Lung (tissue), 12 donors: ENCODE measurements around the gene DLG2. TPM values are rescaled to one million over a fixed set of nuclear protein-coding genes. Genes with fewer than 3 reads are reported as not detected.

Experiments
- ATAC-seq: fragments of 200-7000 bp; cut with Tn5 transposase; one replicate; pipeline ENCODE4 v1.9.1; 2020; ENCODE audit warnings: moderate number of reproducible peaks; ENCODE audit not compliant: insufficient read depth, low FRiP score
- DNase-seq, 3 donors: peaks; one replicate each; pipeline ENCODE4 v3.0.0-alpha.2; 2013 to 2017
- H3K27ac ChIP-seq, 2 donors: one replicate each; pipeline ENCODE4 v1.5.1; 2013; ENCODE audit warnings: mild to moderate bottlenecking in 2 of 2, moderate library complexity in 2 of 2, control low read depth in 1 of 2, inconsistent platforms in 1 of 2, low read depth in 1 of 2, low read length in 1 of 2
- H3K27me3 ChIP-seq, 3 donors: one replicate each; pipeline ENCODE4 v1.5.1; 2013; ENCODE audit warnings: low read length in 2 of 3; ENCODE audit not compliant: control insufficient read depth in 3 of 3, insufficient read depth in 3 of 3
- H3K36me3 ChIP-seq, 4 donors: one replicate each; pipeline ENCODE4 v1.5.1; 2013; ENCODE audit warnings: low read length in 4 of 4, mild to moderate bottlenecking in 1 of 4, moderate library complexity in 1 of 4; ENCODE audit not compliant: control insufficient read depth in 4 of 4, insufficient read depth in 4 of 4
- H3K4me1 ChIP-seq, 5 donors: one replicate each; pipeline ENCODE4 v1.5.1; 2013; ENCODE audit warnings: low read length in 5 of 5, mild to moderate bottlenecking in 2 of 5, moderate library complexity in 1 of 5; ENCODE audit not compliant: control insufficient read depth in 5 of 5, insufficient read depth in 5 of 5
- H3K4me3 ChIP-seq: one replicate; pipeline ENCODE4 v1.5.1; 2013; ENCODE audit warnings: mild to moderate bottlenecking, control low read depth, moderate library complexity
- H3K9ac ChIP-seq, 2 donors: one replicate each; pipeline ENCODE4 v1.5.1; 2013; ENCODE audit warnings: low read length in 2 of 2, control low read depth in 1 of 2; ENCODE audit not compliant: insufficient read depth in 1 of 2
- H3K9me3 ChIP-seq, 4 donors: one replicate each; pipeline ENCODE4 v1.5.1; 2013; ENCODE audit warnings: low read length in 3 of 4, mild to moderate bottlenecking in 1 of 4, moderate library complexity in 1 of 4; ENCODE audit not compliant: control insufficient read depth in 4 of 4, insufficient read depth in 3 of 4
- WGBS, 2 donors: extraction: QIAGEN DNeasy Blood & Tissue Kit; methylation state at CpG; one replicate each; pipeline ENCODE4 v1.1.7; 2013; 5-methylcytosine and 5-hydroxymethylcytosine counted together
- polyA plus RNA-seq, 2 donors: library from polyadenylated mRNA; stranded (reverse); fragments of 200-250 nt; gene quantifications; one replicate each; pipeline ENCODE4 v1.2.1, GENCODE V29; 2013
- total RNA-seq, 2 donors: library from RNA; depleted of rRNA in 1 of 2; stranded (reverse); fragments of >200 nt in 1 of 2; gene quantifications; one replicate each; pipeline ENCODE4 v1.2.1, GENCODE V29; 2014 to 2021
- TF ChIP-seq, protein P1 (sequence below): IDR thresholded peaks from 2 replicates; pipeline ENCODE4 v1.5.1; 2012; ENCODE audit warnings: mild to moderate bottlenecking; ENCODE audit errors: control extremely low read depth, extremely low read depth
- donor health status: control.
- donor health status: control.
- donor health status: Bipolar disorder and iron deficiency.
- donor health status: healthy.
- donor health status: DM: yes; HTN: yes; CAD: no.

DLG2 gene
- total and polyA plus RNA-seq, 4 donors: 0.32 to 24.1 (median 5.4) TPM

- TF ChIP-seq, protein P1, sequence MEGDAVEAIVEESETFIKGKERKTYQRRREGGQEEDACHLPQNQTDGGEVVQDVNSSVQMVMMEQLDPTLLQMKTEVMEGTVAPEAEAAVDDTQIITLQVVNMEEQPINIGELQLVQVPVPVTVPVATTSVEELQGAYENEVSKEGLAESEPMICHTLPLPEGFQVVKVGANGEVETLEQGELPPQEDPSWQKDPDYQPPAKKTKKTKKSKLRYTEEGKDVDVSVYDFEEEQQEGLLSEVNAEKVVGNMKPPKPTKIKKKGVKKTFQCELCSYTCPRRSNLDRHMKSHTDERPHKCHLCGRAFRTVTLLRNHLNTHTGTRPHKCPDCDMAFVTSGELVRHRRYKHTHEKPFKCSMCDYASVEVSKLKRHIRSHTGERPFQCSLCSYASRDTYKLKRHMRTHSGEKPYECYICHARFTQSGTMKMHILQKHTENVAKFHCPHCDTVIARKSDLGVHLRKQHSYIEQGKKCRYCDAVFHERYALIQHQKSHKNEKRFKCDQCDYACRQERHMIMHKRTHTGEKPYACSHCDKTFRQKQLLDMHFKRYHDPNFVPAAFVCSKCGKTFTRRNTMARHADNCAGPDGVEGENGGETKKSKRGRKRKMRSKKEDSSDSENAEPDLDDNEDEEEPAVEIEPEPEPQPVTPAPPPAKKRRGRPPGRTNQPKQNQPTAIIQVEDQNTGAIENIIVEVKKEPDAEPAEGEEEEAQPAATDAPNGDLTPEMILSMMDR: no peak
- no peak overlapping the region for H3K27ac ChIP-seq
- no peak for ATAC-seq
- 85 to 87% methylated on average over 5 of the region's 5 CpGs for WGBS, 2 donors
- no peaks in the 10 kb centered on the region for H3K4me1 ChIP-seq
- no peak for DNase-seq
- H3K9ac ChIP-seq: no peak overlapping the region
- H3K36me3 ChIP-seq: no peaks in the 10 kb centered on the region
- no peaks in the 10 kb centered on the region for H3K27me3 ChIP-seq
- no peaks in the 10 kb centered on the region for H3K9me3 ChIP-seq
- H3K4me3 ChIP-seq: no peak overlapping the region
Observed at GRCh38 chr11:83601914-83602527, 2025.1 kb downstream of the DLG2 start.

DNA sequence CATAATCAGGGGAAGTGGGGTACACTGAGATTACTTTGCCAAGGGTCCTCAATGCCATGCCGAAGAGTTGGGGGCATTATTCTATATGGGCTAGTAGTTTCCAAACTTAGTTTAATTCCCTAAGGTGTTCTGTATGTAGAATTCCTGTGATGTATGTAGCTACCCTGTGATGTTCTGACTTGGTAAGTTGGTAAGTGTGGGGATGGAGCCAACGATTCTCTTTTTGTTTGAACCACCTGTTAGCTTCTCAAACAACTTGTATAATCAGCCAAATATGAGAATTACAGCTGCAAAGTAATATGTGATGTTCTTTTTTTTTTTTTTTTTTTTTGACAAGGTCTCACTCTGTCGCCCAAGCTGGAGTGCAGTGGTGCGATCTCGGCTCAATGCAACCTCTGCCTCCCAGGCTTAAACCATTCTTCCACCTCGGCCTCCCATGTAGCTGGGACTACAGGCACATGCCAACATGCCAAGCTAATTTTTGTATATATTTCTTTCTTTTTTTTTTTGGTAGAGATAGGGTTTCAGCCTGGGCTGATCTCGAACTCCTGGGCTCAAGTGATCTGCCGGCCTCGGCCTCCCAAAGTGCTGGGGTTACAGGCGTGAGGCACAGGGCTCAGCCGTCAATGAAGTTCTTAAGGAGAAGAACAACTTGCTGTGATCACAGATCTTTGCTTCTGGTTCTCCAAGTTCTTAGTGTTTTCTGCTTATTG is 2025.8 kb downstream of the DLG2 start:
- WGBS, 2 donors: 90% methylated on average over 11 of the region's 11 CpGs
- no peak for ATAC-seq
- TF ChIP-seq, protein P1: no peak
- Histone ChIP-seq H3K27ac (no peak overlapping the region), H3K9me3 (no peaks in the 10 kb centered on the region), H3K4me1 (no peaks in the 10 kb centered on the region), H3K27me3 (no peaks in the 10 kb centered on the region), H3K4me3 (no peak overlapping the region), H3K9ac (no peak overlapping the region), H3K36me3 (no peaks in the 10 kb centered on the region)
- DNase-seq: no peak

DNA sequence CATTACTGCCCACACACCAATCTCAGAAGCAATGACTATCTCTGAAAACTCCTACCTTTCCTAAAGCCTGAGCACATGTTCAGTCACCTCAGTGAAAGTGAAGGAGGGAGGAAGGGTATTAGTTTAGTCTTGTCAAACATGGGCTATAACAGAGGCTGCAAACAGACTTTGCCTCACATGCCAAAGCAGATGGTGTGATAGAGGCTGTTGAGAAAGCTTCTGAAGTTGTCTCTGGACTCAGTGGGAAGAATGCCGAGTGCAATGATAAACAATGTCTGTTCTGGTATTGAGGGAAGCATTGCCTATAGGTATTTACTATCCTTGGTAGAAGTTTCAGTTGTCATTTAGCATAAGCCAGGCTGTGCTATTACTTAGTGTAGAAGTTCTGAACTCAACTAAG is 2026.5 kb downstream of the DLG2 start:
- TF ChIP-seq, protein P1: no peak
- no peak overlapping the region for H3K9ac ChIP-seq
- 70 to 74% methylated on average over 1 of the region's 1 CpG for WGBS, 2 donors
- H3K27ac ChIP-seq: no peak overlapping the region
- no peaks in the 10 kb centered on the region for H3K9me3 ChIP-seq
- no peaks in the 10 kb centered on the region for H3K27me3 ChIP-seq
- ATAC-seq (no peak), DNase-seq (no peak)
- no peak overlapping the region for H3K4me3 ChIP-seq
- H3K36me3 ChIP-seq: no peaks in the 10 kb centered on the region
- H3K4me1 ChIP-seq: no peaks in the 10 kb centered on the region
